GM23338 (cell line): ENCODE data around the gene C19orf47. TPM values are rescaled to one million over a fixed set of nuclear protein-coding genes. Genes with fewer than 3 reads are reported as not detected.

Experiments
- ATAC-seq: fragments of 200-7000 bp; cut with Tn5 transposase; 3 replicates; pipeline ENCODE4 v1.9.1; 2020
- DNase-seq: peaks from one replicate; pipeline ENCODE4 v3.0.0-alpha.2; 2015; ENCODE audit warnings: low spot score
- H2AFZ ChIP-seq: fragments of 200-600 bp; sonication (generic); 2 replicates; pipeline ENCODE4 v1.8.0; 2016; ENCODE audit warnings: antibody characterized with exemption, mild to moderate bottlenecking, moderate library complexity
- H3F3A ChIP-seq: fragments of 200-600 bp; sonication (generic); replicated peaks from 2 replicates; pipeline ENCODE4 v1.8.0; 2017; ENCODE audit warnings: antibody characterized with exemption, mixed run types, low read depth
- H3K27ac ChIP-seq: fragments of 200-600 bp; sonication (generic); 2 replicates; pipeline ENCODE4 v1.6.1; 2016; ENCODE audit warnings: low read depth
- H3K27me3 ChIP-seq: fragments of 200-600 bp; sonication (generic); 2 replicates; pipeline ENCODE4 v1.8.0; 2016; ENCODE audit warnings: mild to moderate bottlenecking, mixed run types, moderate library complexity; ENCODE audit not compliant: insufficient read depth
- H3K36me3 ChIP-seq: fragments of 200-600 bp; sonication (generic); 2 replicates; pipeline ENCODE4 v1.8.0; 2016; ENCODE audit warnings: mild to moderate bottlenecking; ENCODE audit not compliant: insufficient read depth
- H3K4me1 ChIP-seq: fragments of 200-600 bp; sonication (generic); 2 replicates; pipeline ENCODE4 v1.8.0; 2016; ENCODE audit warnings: mild to moderate bottlenecking, moderate library complexity; ENCODE audit not compliant: insufficient read depth
- H3K4me2 ChIP-seq: fragments of 200-600 bp; sonication (generic); 2 replicates; pipeline ENCODE4 v1.7.1; 2017; ENCODE audit warnings: mixed run types
- H3K4me3 ChIP-seq: fragments of 200-600 bp; sonication (generic); 2 replicates; pipeline ENCODE4 v1.6.1; 2016; ENCODE audit warnings: mixed run types
- H3K79me2 ChIP-seq: fragments of 200-600 bp; sonication (generic); replicated peaks from 2 replicates; pipeline ENCODE4 v1.8.0; 2017; ENCODE audit warnings: mild to moderate bottlenecking; ENCODE audit not compliant: insufficient read depth
- H3K9me2 ChIP-seq: fragments of 200-600 bp; sonication (generic); 2 replicates; pipeline ENCODE4 v1.8.0; 2017; ENCODE audit not compliant: insufficient read depth
- H4K20me1 ChIP-seq: fragments of 200-600 bp; sonication (generic); replicated peaks from 2 replicates; pipeline ENCODE4 v1.8.0; 2017; ENCODE audit warnings: mild to moderate bottlenecking; ENCODE audit not compliant: insufficient read depth
- H3K27ac Mint-ChIP-seq: 2 replicates; pipeline ENCODE4 v1.8.0; 2020; ENCODE audit warnings: inconsistent platforms, mild to moderate bottlenecking, moderate library complexity, mixed read lengths
- H3K27me3 Mint-ChIP-seq: 3 replicates; pipeline ENCODE4 v1.8.0; 2022; ENCODE audit warnings: low read depth, mild to moderate bottlenecking, moderate library complexity, mixed read lengths, inconsistent platforms; ENCODE audit not compliant: insufficient read depth, poor library complexity
- H3K36me3 Mint-ChIP-seq: 3 replicates; pipeline ENCODE4 v1.8.0; 2021; ENCODE audit warnings: low read depth, mild to moderate bottlenecking, inconsistent platforms, moderate library complexity, mixed read lengths
- H3K4me1 Mint-ChIP-seq: 3 replicates; pipeline ENCODE4 v1.8.0; 2020; ENCODE audit warnings: mild to moderate bottlenecking, inconsistent platforms, mixed read lengths
- H3K4me3 Mint-ChIP-seq: 3 replicates; pipeline ENCODE4 v1.8.0; 2021; ENCODE audit warnings: moderate library complexity, mild to moderate bottlenecking, inconsistent platforms, mixed read lengths
- H3K9me3 Mint-ChIP-seq: 3 replicates; pipeline ENCODE4 v1.8.0; 2020; ENCODE audit warnings: moderate library complexity, mild to moderate bottlenecking, inconsistent platforms, mixed read lengths
- CREB1 ChIP-seq: fragments of 250-450 bp; sonication (Bioruptor Pico); IDR thresholded peaks from 2 replicates; pipeline ENCODE4 v1.5.0; 2020; ENCODE audit warnings: low read depth, mild to moderate bottlenecking, moderate library complexity
- ETS1 ChIP-seq: IDR thresholded peaks from 2 replicates; pipeline ENCODE4 v1.6.1; 2016; ENCODE audit warnings: antibody characterized with exemption
- EZH2 ChIP-seq: fragments of 200-600 bp; sonication (generic); IDR thresholded peaks from one replicate; pipeline ENCODE4 v1.8.0; 2017; ENCODE audit warnings: antibody characterized with exemption, mild to moderate bottlenecking, low read depth; ENCODE audit not compliant: unreplicated experiment
- EZH2phosphoT487 ChIP-seq: fragments of 200-600 bp; sonication (generic); IDR thresholded peaks from one replicate; pipeline ENCODE4 v1.8.1; 2018; ENCODE audit warnings: antibody characterized with exemption; ENCODE audit not compliant: unreplicated experiment
- JUNB ChIP-seq: IDR thresholded peaks from one replicate; pipeline ENCODE4 v1.6.1; 2016; ENCODE audit warnings: antibody characterized with exemption; ENCODE audit not compliant: unreplicated experiment
- NANOG ChIP-seq: IDR thresholded peaks from 2 replicates; pipeline ENCODE4 v1.6.1; 2016; ENCODE audit warnings: antibody characterized with exemption, borderline replicate concordance
- POLR2AphosphoS5 ChIP-seq: IDR thresholded peaks from 2 replicates; pipeline ENCODE4 v1.6.1; 2016; ENCODE audit warnings: antibody characterized with exemption, low read depth
- REST ChIP-seq: IDR thresholded peaks from one replicate; pipeline ENCODE4 v1.6.1; 2018; ENCODE audit warnings: antibody characterized with exemption; ENCODE audit not compliant: unreplicated experiment
- STAT1 ChIP-seq: IDR thresholded peaks from one replicate; pipeline ENCODE4 v1.6.1; 2016; ENCODE audit warnings: antibody characterized with exemption; ENCODE audit not compliant: unreplicated experiment
- ZNF114 ChIP-seq: fragments of 250-450 bp; sonication (Bioruptor Pico); IDR thresholded peaks from 2 replicates; pipeline ENCODE4 v1.5.0; 2020; ENCODE audit warnings: mild to moderate bottlenecking, moderate library complexity
- ZNF331 ChIP-seq: fragments of 250-450 bp; sonication (Bioruptor Pico); IDR thresholded peaks from 2 replicates; pipeline ENCODE4 v1.5.0; 2020; ENCODE audit warnings: low read depth, mild to moderate bottlenecking, moderate library complexity
- polyA plus RNA-seq: library from polyadenylated mRNA; unstranded; fragments of >200 nt; fragmentation: Nextera tagmentation; extraction: Ambion mirVana; gene quantifications from 2 replicates; pipeline ENCODE4 v1.2.1, GENCODE V29; 2016
- total RNA-seq: library from RNA; depleted of rRNA; stranded (reverse); fragments of >200 nt; shearing (Covaris generic); gene quantifications from 2 replicates; pipeline ENCODE4 v1.2.3, GENCODE V29; 2014
- TF ChIP-seq, protein P1 (sequence below): fragments of 250-450 bp; sonication (Bioruptor Pico); IDR thresholded peaks from 2 replicates; pipeline ENCODE4 v1.5.0; 2020; ENCODE audit warnings: mild to moderate bottlenecking, moderate library complexity
- TF ChIP-seq, protein P2 (sequence below), 2 experiments: fragments of 200-600 bp in 1 of 2; sonication (generic) in 1 of 2; conservative IDR thresholded peaks; 2 replicates each; pipeline versions ENCODE4 v1.5.1 to v1.6.1; 2016 to 2017; ENCODE audit warnings: antibody characterized with exemption in 2 of 2, low read depth in 2 of 2, mild to moderate bottlenecking in 2 of 2, moderate library complexity in 1 of 2

C19orf47 gene
- total and polyA plus RNA-seq, 2 experiments from 2014 or later = 13.1 to 26.6 TPM

DNA sequence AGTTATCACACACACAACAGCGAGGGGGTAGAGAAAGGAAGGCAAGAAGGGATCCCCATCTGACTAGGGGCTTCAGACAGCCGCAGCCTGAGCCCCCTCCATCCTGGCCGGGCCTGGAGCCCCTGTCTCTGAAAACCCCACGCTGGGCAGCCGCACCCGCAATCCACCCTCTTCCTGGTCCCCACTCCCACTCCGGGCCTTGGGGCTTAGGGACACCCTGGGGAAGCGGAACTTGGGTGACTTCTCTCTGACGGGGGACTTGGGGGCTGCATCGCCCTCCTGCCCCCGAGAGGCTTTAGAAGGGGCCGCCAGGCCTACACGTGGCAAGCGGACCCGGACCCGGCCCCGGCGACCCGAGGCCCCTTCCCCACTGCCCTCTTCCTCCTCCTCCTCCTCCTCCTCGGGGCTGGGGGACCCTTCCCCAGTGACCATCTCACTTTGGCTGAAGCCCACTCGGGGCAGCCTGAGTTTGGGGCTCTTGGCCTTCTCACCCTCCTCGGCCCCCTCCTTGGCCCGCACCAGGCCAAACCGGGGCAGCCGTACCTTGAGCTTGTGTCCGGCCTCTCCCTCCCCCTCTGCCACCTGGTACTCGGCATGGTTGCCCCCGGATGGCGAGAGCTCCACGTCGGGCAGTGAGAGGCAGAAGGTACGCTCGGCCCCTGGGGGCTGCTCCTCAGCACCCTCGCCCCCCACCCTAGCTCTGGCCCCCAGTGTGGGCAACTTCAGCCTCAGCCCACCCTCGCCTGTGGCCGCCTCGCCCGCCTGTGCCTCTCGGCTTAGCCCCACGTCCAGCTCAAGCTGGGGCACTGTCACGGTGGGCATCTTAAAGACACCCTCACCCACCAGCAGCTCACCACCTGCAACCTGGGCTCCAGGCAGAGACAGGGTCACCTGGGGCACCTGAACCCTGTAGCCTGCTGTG lies 46.0 kb upstream of the C19orf47 start:
- H2AFZ ChIP-seq = no peak overlapping the region
- no peak overlapping the region for H3K27ac Mint-ChIP-seq

More for the DNA sequence above, 46.0 kb upstream of the C19orf47 start:
- Histone ChIP-seq H3K79me2 (no peaks in the 10 kb centered on the region), H3K4me1 (no peaks in the 10 kb centered on the region; the same call in 1 of the 2 replicates), H3K4me2 (no peak overlapping the region), H3K27ac (no peak overlapping the region), H3F3A (no peaks in the 10 kb centered on the region; the same call in 1 of the 2 replicates), H3K4me3 (no peak overlapping the region), H4K20me1 (no peaks in the 10 kb centered on the region), H3K9me2 (no peaks in the 10 kb centered on the region), H3K27me3 (peaks cover 8% of the 10 kb centered on the region; the same call in 1 of the 2 replicates), H3K36me3 (no peaks in the 10 kb centered on the region)
- Mint-ChIP-seq H3K4me1 (peaks cover 15% of the 10 kb centered on the region), H3K27me3 (peaks cover 27% of the 10 kb centered on the region), H3K9me3 (no peaks in the 10 kb centered on the region; the same call in 2 of the 3 replicates), H3K36me3 (no peaks in the 10 kb centered on the region), H3K4me3 (no peak overlapping the region)
- ATAC-seq = no peak
- no peak for DNase-seq
- TF ChIP-seq ZNF114 = no peak
- TF ChIP-seq EZH2 = no peak
- no peak for TF ChIP-seq REST
- no peak for TF ChIP-seq POLR2AphosphoS5
- no peak for TF ChIP-seq CREB1
- no peak for TF ChIP-seq NANOG
- TF ChIP-seq EZH2phosphoT487 = no peak
- TF ChIP-seq, protein P1, sequence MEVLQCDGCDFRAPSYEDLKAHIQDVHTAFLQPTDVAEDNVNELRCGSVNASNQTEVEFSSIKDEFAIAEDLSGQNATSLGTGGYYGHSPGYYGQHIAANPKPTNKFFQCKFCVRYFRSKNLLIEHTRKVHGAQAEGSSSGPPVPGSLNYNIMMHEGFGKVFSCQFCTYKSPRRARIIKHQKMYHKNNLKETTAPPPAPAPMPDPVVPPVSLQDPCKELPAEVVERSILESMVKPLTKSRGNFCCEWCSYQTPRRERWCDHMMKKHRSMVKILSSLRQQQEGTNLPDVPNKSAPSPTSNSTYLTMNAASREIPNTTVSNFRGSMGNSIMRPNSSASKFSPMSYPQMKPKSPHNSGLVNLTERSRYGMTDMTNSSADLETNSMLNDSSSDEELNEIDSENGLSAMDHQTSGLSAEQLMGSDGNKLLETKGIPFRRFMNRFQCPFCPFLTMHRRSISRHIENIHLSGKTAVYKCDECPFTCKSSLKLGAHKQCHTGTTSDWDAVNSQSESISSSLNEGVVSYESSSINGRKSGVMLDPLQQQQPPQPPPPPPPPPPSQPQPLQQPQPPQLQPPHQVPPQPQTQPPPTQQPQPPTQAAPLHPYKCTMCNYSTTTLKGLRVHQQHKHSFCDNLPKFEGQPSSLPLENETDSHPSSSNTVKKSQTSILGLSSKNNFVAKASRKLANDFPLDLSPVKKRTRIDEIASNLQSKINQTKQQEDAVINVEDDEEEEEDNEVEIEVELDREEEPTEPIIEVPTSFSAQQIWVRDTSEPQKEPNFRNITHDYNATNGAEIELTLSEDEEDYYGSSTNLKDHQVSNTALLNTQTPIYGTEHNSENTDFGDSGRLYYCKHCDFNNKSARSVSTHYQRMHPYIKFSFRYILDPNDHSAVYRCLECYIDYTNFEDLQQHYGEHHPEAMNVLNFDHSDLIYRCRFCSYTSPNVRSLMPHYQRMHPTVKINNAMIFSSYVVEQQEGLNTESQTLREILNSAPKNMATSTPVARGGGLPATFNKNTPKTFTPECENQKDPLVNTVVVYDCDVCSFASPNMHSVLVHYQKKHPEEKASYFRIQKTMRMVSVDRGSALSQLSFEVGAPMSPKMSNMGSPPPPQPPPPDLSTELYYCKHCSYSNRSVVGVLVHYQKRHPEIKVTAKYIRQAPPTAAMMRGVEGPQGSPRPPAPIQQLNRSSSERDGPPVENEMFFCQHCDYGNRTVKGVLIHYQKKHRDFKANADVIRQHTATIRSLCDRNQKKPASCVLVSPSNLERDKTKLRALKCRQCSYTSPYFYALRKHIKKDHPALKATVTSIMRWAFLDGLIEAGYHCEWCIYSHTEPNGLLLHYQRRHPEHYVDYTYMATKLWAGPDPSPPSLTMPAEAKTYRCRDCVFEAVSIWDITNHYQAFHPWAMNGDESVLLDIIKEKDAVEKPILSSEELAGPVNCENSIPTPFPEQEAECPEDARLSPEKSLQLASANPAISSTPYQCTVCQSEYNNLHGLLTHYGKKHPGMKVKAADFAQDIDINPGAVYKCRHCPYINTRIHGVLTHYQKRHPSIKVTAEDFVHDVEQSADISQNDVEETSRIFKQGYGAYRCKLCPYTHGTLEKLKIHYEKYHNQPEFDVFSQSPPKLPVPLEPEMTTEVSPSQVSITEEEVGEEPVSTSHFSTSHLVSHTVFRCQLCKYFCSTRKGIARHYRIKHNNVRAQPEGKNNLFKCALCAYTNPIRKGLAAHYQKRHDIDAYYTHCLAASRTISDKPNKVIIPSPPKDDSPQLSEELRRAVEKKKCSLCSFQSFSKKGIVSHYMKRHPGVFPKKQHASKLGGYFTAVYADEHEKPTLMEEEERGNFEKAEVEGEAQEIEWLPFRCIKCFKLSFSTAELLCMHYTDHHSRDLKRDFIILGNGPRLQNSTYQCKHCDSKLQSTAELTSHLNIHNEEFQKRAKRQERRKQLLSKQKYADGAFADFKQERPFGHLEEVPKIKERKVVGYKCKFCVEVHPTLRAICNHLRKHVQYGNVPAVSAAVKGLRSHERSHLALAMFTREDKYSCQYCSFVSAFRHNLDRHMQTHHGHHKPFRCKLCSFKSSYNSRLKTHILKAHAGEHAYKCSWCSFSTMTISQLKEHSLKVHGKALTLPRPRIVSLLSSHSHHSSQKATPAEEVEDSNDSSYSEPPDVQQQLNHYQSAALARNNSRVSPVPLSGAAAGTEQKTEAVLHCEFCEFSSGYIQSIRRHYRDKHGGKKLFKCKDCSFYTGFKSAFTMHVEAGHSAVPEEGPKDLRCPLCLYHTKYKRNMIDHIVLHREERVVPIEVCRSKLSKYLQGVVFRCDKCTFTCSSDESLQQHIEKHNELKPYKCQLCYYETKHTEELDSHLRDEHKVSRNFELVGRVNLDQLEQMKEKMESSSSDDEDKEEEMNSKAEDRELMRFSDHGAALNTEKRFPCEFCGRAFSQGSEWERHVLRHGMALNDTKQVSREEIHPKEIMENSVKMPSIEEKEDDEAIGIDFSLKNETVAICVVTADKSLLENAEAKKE (CRISPR knock-in tag) = no peak
- TF ChIP-seq ZNF331 (CRISPR knock-in tag) = no peak
- TF ChIP-seq, protein P2, sequence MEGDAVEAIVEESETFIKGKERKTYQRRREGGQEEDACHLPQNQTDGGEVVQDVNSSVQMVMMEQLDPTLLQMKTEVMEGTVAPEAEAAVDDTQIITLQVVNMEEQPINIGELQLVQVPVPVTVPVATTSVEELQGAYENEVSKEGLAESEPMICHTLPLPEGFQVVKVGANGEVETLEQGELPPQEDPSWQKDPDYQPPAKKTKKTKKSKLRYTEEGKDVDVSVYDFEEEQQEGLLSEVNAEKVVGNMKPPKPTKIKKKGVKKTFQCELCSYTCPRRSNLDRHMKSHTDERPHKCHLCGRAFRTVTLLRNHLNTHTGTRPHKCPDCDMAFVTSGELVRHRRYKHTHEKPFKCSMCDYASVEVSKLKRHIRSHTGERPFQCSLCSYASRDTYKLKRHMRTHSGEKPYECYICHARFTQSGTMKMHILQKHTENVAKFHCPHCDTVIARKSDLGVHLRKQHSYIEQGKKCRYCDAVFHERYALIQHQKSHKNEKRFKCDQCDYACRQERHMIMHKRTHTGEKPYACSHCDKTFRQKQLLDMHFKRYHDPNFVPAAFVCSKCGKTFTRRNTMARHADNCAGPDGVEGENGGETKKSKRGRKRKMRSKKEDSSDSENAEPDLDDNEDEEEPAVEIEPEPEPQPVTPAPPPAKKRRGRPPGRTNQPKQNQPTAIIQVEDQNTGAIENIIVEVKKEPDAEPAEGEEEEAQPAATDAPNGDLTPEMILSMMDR (conservative IDR thresholded peaks at IDR 0.05; ENCODE audit: low read depth in 2 of 2) = no peak
- TF ChIP-seq STAT1 = no peak
- no peak for TF ChIP-seq ETS1
- TF ChIP-seq JUNB = no peak
